Raji (cell line): Measurements from ENCODE around the gene PHKG2.
A peak's percentile ranks its signal among the peaks of the same experiment; 100 is the strongest.

Experiments used
- POLR2A ChIP-seq: IDR thresholded peaks from 2 replicates; pipeline ENCODE4 v1.6.1; 2011; ENCODE audit warnings: low read depth, low read length, control low read depth; ENCODE audit not compliant: insufficient read depth

The PHKG2 gene

DNA sequence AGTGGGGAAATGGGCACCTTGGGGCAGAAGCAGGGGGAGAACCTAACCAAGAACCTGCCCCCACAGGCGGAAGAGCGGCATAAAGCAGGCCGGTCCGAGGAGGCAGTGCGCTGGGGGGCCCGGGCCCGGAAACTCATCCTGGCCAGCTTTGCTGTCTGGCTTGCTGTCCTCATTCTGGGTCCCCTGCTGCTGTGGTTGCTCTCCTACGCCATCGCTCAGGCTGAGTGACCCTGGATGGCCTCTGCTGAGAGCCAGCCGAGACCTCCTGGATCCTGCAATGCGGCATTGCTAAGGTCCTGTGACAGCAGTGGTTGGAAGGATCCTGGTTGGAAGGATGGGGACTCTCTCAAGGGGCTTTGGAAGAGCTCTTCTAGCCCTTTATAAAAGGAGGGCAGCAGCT, 4.5 kb upstream of the PHKG2 start:
- TF ChIP-seq POLR2A: no peak

DNA sequence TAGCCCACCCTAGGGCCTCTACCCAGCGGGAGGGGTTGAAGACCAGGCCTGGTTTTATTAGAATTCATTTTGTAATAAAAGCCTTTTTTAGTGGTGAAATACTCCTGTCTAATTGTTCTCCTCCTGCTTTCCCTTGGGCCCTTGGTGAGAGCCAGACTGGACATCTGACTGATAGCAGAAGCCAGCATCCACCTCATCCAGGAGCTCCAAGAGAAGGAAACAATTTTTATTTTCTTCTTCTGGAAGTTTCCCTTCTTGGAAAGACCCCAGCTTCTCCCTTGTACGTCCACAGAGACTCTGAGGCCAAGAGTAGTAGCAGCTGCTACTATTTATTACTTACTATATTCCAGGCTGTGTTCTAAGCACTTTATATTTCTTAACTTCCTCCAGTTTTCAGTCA, 4.0 kb upstream of the PHKG2 start:
- TF ChIP-seq POLR2A: no peak

- TF ChIP-seq POLR2A: no peak
Measured at GRCh38 chr16:30745082-30745481, 3.1 kb upstream of the PHKG2 start.

DNA sequence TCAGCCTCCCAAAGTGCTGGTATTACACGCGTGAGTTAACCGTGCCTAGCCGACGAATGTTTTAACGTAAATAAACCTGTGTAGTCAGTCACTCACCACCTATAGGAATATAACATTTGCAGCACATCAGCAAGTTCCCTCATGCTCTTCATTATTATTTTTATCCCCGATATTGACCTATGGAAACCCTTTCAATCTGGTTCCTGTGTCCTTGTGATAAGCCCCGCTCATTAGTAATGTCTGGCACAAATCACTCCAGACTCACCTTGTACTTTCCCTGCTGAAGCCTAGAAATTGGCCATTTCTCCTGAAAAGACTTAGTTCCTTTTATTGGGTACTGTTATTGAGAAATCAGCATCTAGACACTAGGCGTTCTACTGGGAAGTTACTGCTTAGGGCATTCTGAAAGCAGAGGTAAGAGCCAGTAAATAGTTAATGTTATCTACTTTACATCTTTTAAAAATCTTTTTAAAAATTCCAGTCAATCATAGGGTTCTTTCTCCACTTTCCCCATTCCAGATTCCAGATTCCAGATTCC, 1.5 kb upstream of the PHKG2 start:
- TF ChIP-seq POLR2A: no peak

- no peak for TF ChIP-seq POLR2A
Measured at GRCh38 chr16:30747331-30747730, 894 bp upstream of the PHKG2 start.

- TF ChIP-seq POLR2A: no peak
Measured at GRCh38 chr16:30748634-30749445, 615 bp downstream of the PHKG2 start.

DNA sequence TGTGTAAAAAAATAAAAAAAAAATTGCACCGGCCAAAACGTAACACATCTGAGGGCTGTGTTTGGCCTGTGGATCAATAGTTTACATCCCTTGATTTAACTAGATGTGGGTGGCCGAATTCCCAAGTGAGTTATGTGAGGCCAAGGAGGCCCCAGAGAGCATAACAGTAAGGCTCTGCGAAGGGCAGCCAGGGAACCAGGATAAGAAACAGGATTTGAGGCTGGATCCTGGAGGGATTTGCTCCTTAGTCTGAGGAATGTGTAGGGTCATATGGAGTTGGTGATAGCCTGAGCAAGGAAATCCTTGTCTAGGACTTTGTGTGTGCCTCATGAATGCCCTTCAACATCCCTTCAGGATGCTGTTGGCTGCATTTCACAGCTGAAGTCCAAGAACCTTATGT, 2.0 kb downstream of the PHKG2 start:
- no peak for TF ChIP-seq POLR2A

GRCh38 chr16:30750876-30751465, 2.7 kb downstream of the PHKG2 start:
- TF ChIP-seq POLR2A: no peak

DNA sequence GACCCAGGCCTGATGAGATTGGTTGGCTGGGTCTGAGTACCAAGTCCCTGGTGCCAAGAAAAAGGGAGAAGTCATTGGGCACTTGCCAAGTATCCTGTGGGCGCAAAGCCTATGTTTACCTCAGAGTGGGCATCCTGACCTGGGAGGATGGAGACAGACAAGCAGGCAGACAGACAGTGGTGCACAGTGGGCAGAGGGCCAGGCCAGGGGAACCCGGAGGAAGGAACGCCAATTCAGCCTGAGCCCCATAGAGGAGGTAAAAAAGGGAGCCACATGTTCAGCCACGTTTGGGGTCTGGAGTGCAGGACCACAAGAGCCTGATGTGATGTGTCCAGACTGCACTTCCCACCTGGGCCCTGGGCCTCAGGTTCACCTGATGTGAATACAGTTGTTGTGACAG, 5.4 kb downstream of the PHKG2 start:
- TF ChIP-seq POLR2A: no peak

DNA sequence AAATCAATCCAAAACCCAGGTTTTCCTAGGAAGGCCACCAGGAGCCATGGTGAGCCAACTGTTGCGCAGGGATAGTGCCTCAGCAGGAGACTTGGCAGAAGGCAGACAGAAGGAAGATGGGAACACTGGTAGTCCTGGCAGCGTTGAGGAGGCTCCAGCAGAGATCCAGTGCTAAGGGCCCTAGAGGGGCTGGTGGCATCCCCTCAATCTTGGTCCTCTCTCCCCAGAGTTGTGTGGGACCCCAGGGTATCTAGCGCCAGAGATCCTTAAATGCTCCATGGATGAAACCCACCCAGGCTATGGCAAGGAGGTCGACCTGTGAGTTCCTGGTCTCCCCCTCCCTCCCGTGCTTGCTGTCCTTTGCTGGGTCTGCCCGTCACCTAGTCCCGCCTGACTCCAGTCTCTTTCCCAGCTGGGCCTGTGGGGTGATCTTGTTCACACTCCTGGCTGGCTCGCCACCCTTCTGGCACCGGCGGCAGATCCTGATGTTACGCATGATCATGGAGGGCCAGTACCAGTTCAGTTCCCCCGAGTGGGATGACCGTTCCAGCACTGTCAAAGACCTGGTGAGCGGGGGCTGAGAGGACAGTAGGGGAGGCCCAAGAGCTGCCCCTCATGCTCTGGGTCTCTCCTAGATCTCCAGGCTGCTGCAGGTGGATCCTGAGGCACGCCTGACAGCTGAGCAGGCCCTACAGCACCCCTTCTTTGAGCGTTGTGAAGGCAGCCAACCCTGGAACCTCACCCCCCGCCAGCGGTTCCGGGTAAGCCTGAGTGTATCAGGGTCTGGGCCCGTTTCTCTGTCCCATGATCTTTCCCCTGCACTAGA, 7.9 kb downstream of the PHKG2 start:
- no peak for TF ChIP-seq POLR2A

- TF ChIP-seq POLR2A: no peak
Measured at GRCh38 chr16:30756781-30757100, 8.5 kb downstream of the PHKG2 start.

GRCh38 chr16:30757316-30757715, 9.1 kb downstream of the PHKG2 start:
- no peak for TF ChIP-seq POLR2A

- no peak for TF ChIP-seq POLR2A
Measured at GRCh38 chr16:30758988-30759491, 10.8 kb downstream of the PHKG2 start.

DNA sequence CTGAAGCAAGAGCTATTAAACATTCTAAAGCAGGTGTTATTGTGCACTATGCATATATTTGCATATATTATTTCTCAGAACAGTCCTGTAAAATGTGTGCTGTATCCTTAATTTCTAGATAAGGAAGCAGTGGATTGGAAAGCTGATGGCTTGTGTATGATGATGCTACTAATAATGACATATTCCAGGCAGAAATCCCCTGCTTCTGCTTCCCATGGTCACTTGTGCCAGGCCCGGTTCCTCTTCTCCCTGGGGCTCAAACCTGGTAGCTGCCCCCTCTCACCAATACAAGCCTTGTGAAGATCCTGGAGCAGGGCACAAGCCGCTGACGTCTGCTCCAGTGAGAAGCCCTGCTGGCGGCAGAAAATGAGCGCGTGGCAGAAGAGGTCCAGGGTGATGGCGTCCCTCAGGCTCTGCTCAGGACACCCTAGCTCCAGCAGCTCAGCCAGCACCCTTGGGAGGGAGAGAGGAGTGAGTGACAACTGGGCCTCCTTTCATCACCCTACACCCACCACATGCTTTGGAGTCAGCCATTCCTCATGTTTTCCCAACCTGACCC, 11.9 kb downstream of the PHKG2 start:
- no peak for TF ChIP-seq POLR2A

- no peak for TF ChIP-seq POLR2A
Measured at GRCh38 chr16:30760577-30761426, 12.6 kb downstream of the PHKG2 start.

GRCh38 chr16:30761427-30761927, 13.3 kb downstream of the PHKG2 start:
- TF ChIP-seq POLR2A: peak; percentile 4; the same call in 1 of the 2 replicates
